EH (cell line): ENCODE measurements around the gene HEATR5B.
A peak's percentile ranks its signal among the peaks of the same experiment; 100 is the strongest.
"Not testable (repeated sequence)": the region's sequence is repeated elsewhere in the genome, so short reads cannot be mapped to it uniquely, and the experiment has no call there.

Experiments used
- DNase-seq: peaks from one replicate; pipeline ENCODE4 v3.0.0-alpha.2; 2015; ENCODE audit warnings: low read depth

The HEATR5B gene

GRCh38 chr2:36981911-36982310 lies 102.3 kb downstream of the HEATR5B start:
- no peak for DNase-seq

DNA sequence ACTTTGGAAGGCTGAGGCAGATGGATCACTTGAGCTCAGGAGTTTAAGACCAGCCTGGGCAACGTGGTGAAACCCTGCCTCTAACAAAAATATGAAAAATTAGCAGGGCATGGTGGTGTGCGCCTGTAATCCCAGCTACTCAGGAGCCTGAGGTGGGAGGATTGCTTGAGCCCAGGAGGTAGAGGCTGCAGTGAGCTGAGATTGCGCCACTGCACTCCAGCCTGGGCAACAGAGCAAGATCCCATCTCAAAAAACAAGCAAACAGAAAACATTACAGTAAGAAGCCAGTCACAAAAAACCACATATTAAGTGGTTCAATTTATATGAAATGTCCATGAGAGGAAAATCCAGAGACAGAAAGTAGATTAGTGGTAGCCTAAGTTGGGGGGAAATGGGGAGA lies 105.2 kb downstream of the HEATR5B start:
- DNase-seq: not testable (repeated sequence)

GRCh38 chr2:36976065-36976464 lies 108.1 kb downstream of the HEATR5B start:
- no peak for DNase-seq

GRCh38 chr2:36975306-36975705 lies 108.9 kb downstream of the HEATR5B start:
- DNase-seq: no peak

DNA sequence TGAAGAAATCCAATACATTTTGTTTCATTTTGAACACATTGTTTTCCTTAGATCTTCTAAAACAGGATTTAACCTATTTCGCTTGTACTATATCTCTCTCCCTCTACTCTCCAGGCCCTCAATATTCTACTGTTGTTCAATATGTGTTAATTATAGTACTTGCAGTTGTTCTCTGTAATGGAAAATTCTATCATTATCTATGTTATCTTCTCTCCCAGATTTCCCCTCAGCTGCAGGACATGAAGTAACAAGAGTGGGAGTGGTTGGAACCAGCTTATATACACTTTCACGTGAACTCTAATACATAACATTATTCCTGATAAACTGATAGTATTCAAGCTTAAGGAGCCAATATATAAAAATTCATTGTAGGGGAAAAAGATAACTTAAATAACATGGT lies 110.9 kb downstream of the HEATR5B start:
- DNase-seq: no peak

GRCh38 chr2:36971990-36972389 lies 112.2 kb downstream of the HEATR5B start:
- no peak for DNase-seq

DNA sequence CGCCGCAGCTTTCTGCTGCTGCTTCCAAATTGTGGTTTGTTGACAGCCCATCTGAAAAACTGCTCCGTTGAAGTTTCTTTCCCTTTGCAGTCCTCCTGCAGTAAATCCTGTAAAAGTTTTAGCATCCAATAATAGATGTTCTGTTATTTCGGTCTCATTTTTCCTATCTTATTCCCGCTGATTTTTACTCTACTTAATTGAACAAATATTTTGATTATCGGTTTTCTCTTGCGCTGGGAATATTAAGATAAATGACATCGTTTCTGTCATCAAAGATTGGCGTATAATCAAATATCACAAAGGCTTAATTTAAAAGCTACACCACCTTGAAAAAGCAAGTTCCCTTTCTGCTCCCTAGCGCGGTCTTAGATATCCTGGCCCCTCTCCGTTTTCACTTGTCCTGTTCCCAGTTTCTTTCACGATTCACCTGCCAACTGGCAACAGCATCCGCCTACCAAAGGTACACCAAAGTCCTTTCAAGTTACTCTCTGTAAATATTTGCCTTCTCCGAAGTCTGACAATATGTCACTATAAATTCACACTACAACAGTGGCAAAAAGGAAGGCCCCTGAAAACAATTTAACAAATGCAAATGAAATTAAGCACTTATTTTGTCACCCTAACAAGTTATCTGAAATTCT lies 116.8 kb downstream of the HEATR5B start:
- no peak for DNase-seq

DNA sequence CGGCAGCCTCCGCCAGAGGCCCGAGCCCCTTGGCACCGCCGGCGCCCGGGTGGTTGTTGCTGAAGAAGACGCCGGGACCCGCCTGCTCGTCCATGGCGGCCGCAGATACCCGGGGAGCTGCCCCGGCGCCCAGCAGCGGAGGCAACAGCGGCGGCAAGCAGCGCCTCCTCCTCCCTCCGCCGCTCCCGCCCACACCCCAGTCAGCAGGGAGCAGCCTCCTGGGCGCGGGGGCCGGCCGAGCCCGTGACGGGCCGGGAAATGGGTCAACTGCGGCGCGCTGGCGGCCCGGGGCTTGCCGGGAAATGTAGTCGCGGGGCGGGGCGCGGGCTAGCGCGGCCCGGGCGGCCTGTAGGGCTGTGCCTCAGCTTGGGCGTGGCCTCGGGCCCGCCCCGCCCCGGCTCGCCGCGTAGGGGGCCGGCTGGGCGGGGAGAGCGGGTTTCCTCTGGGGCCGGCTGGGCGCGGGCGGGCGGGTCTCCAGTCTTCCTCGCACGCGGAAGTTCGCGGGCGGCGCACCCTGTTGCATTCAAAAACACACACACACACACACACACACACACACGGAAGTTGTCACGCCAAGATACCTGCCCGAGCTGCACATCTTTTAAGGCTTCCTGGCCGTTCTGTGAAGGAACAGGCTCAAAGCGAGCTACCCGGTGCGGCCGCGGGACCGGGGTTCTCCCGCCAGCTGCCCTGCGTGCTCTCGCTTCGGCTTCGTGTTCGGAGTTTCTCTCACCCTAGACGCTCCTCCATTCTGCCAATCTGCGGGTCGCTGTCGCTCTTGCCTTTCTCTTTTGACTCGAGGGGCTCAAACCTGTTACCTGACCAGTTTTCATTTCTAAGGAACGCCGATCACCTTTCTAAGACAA lies 117.6 kb downstream of the HEATR5B start, which contains the start of gene STRN:
TSS of gene STRN (minus strand) at position 167 of the 866 bp plus-strand sequence. CDS start at position 94, 73 bp downstream.
- peak; percentile 97 for DNase-seq

DNA sequence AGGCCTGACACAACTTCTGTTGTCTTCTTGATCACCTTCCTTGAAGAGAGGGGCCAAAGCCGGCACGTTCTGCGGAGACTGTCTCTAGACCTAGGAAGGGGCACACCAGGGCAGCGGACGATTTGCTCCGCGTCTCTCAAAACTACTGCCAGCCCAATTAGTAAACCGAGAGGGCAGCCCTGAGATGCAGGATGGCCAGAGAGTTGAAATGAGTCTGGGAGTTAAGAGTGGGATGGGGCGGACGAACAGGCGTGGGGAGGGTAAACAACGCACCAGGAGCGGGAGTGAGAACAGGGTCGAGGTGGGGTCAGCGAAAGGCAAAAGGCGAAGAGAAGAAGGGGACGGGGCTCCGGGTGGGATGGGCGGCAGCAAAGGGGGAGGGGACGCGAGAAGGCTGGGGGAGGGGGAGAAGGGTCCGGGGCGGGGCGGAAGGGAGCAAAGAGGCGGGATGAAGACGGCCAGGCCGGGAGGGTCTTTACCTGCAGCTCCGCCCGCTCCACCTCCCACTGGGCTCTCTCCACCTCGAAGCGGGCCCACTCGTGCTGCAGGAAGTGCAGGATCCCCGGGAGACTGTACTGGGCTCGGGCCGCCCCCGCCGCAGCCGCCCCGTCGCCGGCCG lies 118.3 kb downstream of the HEATR5B start:
- DNase-seq: peak; percentile 30

DNA sequence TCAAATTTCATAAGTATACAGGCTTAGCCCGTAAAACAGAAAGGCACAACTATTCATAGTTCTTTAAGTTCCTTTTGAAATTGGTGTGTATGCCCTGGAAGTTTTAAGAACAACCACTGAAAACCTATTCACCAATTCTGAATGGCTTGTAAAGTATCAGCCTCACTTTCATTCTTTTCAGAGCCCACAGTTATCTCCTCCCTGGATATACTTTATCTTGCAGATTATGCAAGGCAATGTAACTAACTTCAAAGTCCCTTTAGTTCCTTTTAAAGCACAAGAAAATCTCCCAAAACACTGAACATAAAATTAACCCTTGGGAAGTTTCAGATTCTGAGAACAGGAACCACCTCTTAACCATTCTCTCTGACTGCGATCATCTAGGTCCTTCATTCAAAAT lies 119.0 kb downstream of the HEATR5B start:
- peak; percentile 4 for DNase-seq

DNA sequence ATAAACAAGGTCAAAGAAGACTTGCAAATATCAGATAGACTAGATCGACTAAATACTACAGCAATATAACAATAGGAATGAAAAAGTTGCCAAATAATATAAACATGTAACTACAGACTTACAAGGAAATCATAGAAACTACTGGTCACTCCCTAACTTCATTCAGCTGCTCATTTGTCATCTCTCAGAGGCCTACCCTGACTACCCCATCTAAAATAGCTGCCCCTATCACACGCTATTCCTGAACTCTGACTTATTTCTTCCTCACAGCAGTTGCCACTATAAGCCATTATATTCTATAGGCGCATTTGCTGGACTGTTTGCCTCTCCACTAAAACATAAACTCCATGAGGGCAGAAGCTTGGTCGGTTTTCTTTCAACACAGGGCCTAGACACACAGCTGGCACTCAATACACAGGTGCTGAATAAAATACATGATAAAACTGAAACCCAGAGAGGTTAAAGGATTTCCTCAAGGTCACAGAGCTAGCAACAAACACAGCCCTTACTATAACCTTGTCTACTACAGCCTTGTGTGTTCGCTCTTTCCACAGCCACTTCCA lies 119.6 kb downstream of the HEATR5B start:
- DNase-seq: peak; percentile 6

- no peak for DNase-seq
These were observed 120.4 kb downstream of the HEATR5B start for GRCh38 chr2:36963734-36964133.

DNA sequence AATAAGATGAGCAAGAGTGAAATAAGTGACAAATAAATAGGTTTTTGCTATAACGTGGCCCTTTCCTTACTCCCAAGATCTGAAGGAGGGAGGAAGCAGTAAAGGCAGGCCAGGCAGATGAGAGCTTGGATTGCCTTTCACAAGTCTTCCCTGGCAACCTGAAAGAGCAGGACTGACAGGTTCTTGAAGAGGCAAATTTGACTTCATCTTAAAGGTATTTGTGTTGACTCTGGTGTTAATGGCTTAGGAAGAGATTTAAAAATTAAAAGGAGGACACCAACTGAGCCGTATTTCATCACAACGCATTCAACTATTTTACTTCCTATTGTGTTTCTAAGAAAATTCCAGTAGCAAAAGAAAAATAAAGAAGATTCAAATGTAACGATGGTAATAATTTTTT lies 121.1 kb downstream of the HEATR5B start:
- DNase-seq: no peak

DNA sequence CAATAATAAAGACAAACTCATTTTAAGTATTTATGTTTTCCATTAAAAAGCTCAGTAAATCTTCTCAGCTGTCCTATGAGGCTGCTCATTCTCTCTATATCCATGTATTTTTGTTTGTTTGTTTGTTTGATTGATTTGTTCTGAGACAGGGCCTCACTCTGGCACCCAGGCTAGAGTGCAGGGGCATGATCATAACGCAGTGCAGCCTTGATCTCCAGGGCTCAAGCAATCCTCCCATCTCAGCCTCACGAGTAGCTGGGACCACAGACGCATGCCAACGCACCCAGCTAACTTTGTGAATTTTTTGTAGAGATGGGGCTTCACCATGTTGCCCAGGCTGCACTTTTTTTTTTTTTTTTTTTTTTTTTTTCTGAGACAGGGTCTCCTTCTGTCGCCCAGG lies 123.4 kb downstream of the HEATR5B start:
- no peak for DNase-seq

DNA sequence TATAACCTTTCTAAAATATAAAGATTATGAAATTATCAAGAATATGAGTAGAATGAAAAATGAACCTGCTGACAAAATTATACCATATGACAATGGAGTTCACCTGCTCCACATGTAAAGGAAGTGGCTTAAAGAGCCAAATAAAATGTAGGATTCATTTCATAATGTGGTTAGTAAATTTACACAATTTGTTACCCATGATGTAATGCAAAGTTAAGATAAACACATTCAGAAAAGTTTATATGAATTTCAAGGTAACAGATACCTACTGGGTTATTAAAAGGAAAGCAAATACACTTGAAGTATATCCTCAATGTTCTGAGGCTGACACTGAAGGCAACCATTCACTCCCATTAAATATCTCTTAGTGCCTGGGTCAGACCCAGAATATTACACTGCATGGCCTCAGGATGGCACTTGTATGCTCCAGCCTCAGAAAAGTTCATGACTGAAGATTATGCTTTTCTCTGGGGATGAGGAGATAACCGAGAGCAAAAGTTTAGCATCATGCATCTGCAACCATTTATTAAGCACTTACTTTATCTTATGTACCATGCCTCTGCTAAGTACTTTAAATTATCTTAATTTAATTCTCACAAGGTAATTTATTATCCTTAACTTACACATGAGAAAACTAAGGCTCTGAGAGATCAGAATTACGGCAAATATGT lies 124.0 kb downstream of the HEATR5B start:
- DNase-seq: no peak

DNA sequence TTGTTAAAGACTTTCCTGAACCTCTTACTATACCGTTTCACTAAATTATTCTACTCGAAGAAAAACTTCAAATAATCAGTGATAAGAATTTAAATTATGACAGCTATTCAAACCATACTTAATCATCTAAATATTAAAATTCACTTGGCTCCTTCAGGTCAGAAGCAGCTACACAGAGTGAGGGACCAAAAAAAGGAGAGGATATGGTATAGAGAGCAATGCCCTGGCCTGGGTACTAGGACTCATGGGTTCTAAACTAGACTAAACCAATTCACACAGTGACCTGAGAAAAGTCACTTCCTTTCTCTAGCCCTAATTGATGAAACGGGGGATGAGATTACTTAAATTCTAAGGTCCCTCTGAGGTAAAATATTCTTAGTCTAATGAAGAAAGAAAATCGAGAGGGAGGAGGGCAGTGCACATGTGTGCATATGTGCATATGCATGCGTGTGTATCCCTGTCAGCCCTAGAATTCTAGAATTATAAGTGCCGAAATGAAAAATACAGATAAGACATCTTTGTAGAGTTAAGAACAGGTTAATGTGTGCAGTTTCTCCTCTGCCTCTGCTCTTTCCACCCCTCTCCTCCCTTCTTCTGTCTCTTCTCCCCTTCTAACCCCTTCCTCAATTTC lies 129.1 kb downstream of the HEATR5B start:
- no peak for DNase-seq

- DNase-seq: no peak
These were observed 131.4 kb downstream of the HEATR5B start for GRCh38 chr2:36952748-36953197.

DNA sequence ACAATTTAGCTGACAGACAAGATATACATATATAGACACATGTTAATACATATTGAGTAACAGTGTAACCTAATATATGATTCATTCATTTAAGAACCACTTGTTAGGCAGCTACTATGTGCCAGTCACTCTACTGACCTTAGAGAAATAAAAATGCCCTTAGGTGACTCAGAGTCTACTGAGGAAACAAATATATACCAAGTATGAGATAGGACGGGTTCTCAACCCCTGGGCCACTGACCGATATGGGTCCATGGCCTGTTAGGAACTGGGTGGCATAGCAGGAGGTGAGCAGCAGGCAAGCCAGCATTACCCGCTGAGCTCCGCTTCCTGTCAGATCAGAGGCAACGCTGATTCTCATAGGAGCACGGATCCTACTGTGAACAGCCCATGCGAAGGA lies 132.6 kb downstream of the HEATR5B start:
- peak; percentile 58 for DNase-seq

- DNase-seq: peak; percentile 5
These were observed 133.1 kb downstream of the HEATR5B start for GRCh38 chr2:36951027-36951518.

- no peak for DNase-seq
These were observed 134.3 kb downstream of the HEATR5B start for GRCh38 chr2:36949845-36950244.

GRCh38 chr2:36945240-36945639 lies 138.9 kb downstream of the HEATR5B start:
- not testable (repeated sequence) for DNase-seq
